ENCODE data around the gene LGR5.

GRCh38 chr12:71582925-71583324 lies 143.3 kb downstream of the LGR5 start:
- TF ChIP-seq CTCF (conservative IDR thresholded peaks at IDR 0.05 in 1 of 2, IDR thresholded peaks at IDR 0.05 in 1 of 2; ENCODE audit: extremely low read depth in 1 of 2, insufficient read depth in 1 of 2, low read depth in 1 of 2, low read length in 2 of 2) (no peak), EZH2 (IDR thresholded peaks at IDR 0.05; ENCODE audit: borderline replicate concordance, low read length) (no peak)
